OCI-LY7 (cell line): ENCODE measurements around the gene CDHR5. TPM values are rescaled to one million over a fixed set of nuclear protein-coding genes. Genes with fewer than 3 reads are reported as not detected.
"Not testable (repeated sequence)": the region's sequence is repeated elsewhere in the genome, so short reads cannot be mapped to it uniquely, and the experiment has no call there.

Source experiments
- BruUV-seq: library from RNA; stranded (reverse); fragments of 400-500 nt; replicated peaks from 2 replicates; lab custom pipeline; 2021; lab: Mats Ljungman, UMichigan
- CTCF ChIA-PET: fragments of 300-600 bp; sonication (Branson Sonifier 250); formaldehyde crosslinking; loops from one replicate; lab custom pipeline; 2022; ENCODE audit warnings: antibody characterized with exemption; ENCODE audit not compliant: unreplicated experiment; lab: Charles Lee
- POLR2A ChIA-PET: fragments of 300-600 bp; sonication (Branson Sonifier 250); formaldehyde crosslinking; loops from one replicate; lab custom pipeline; 2022; ENCODE audit warnings: antibody characterized with exemption; lab: Charles Lee
- DNase-seq: peaks from one replicate; pipeline ENCODE4 v3.0.0-alpha.2; 2015; ENCODE audit warnings: low spot score
- H2AFZ ChIP-seq: fragments of 200-600 bp; sonication (generic), shearing (Covaris generic); 2 replicates; pipeline ENCODE4 v1.6.1; 2014; ENCODE audit warnings: mild to moderate bottlenecking, antibody characterized with exemption, low read length, moderate library complexity
- H3K27ac ChIP-seq: fragments of 200-600 bp; sonication (generic); 2 replicates; pipeline ENCODE4 v1.5.1; 2014; ENCODE audit warnings: mixed run types, low read depth, mild to moderate bottlenecking, moderate library complexity, low read length, inconsistent platforms; ENCODE audit not compliant: poor library complexity, severe bottlenecking
- H3K36me3 ChIP-seq: fragments of 200-600 bp; sonication (generic); 2 replicates; pipeline ENCODE4 v1.6.1; 2014; ENCODE audit warnings: mild to moderate bottlenecking, antibody characterized with exemption, low read length, moderate library complexity, mixed read lengths; ENCODE audit not compliant: insufficient read depth
- H3K4me1 ChIP-seq: fragments of 200-600 bp; sonication (generic); 2 replicates; pipeline ENCODE4 v1.5.1; 2014; ENCODE audit warnings: mild to moderate bottlenecking, low read length; ENCODE audit not compliant: insufficient read depth, poor library complexity, severe bottlenecking
- H3K4me2 ChIP-seq: fragments of 200-600 bp; sonication (generic); 2 replicates; pipeline ENCODE4 v1.6.1; 2014; ENCODE audit warnings: mild to moderate bottlenecking, low read length
- H3K4me3 ChIP-seq: fragments of 200-600 bp; sonication (generic); 2 replicates; pipeline ENCODE4 v1.5.1; 2014; ENCODE audit warnings: mild to moderate bottlenecking, low read depth, low read length; ENCODE audit not compliant: poor library complexity, severe bottlenecking
- H3K79me2 ChIP-seq: fragments of 200-600 bp; sonication (generic); 2 replicates; pipeline ENCODE4 v1.6.1; 2016; ENCODE audit warnings: low read depth, mild to moderate bottlenecking, low read length, moderate library complexity, mixed read lengths; ENCODE audit not compliant: insufficient read depth
- H3K9me2 ChIP-seq: fragments of 200-600 bp; sonication (generic); 2 replicates; pipeline ENCODE4 v1.6.1; 2016; ENCODE audit warnings: mild to moderate bottlenecking, low read length, mixed read lengths; ENCODE audit not compliant: insufficient read depth
- H3K9me3 ChIP-seq: fragments of 200-600 bp; sonication (generic); 2 replicates; pipeline ENCODE4 v1.6.1; 2014; ENCODE audit warnings: mild to moderate bottlenecking, mixed run types, low read length, mixed read lengths
- H4K20me1 ChIP-seq: fragments of 200-600 bp; sonication (generic); 2 replicates; pipeline ENCODE4 v1.6.1; 2014; ENCODE audit warnings: mild to moderate bottlenecking, antibody characterized with exemption, low read length, moderate library complexity, mixed read lengths; ENCODE audit not compliant: insufficient read depth
- EZH2phosphoT487 ChIP-seq: fragments of 200-600 bp; sonication (generic); IDR thresholded peaks from 2 replicates; pipeline ENCODE4 v1.6.1; 2018; ENCODE audit warnings: low read depth, borderline replicate concordance, mild to moderate bottlenecking, mixed run types, antibody characterized with exemption, low read length, moderate library complexity, mixed read lengths
- intact Hi-C: fragments of 100-400 bp; cut with micrococcal nuclease; formaldehyde crosslinking; loops from one replicate; pipeline ENCODE4 v1.10.0; 2022; ENCODE audit not compliant: unreplicated experiment
- total RNA-seq, 2 experiments: library from RNA; depleted of rRNA in 1 of 2; stranded (reverse); fragments of >200 nt in 1 of 2; shearing (Covaris generic) in 1 of 2; gene quantifications; 2 replicates each; pipeline ENCODE4 v1.2.3, GENCODE V29; 2014 to 2022
- TF ChIP-seq, protein P1 (sequence below): fragments of 200-600 bp; sonication (generic); conservative IDR thresholded peaks from 2 replicates; pipeline ENCODE4 v1.5.1; 2014; ENCODE audit warnings: mild to moderate bottlenecking, antibody characterized with exemption, low read length, moderate library complexity, mixed read lengths

CDHR5 gene
- total RNA-seq, 2 experiments from 2014 or later, result not detected

DNA sequence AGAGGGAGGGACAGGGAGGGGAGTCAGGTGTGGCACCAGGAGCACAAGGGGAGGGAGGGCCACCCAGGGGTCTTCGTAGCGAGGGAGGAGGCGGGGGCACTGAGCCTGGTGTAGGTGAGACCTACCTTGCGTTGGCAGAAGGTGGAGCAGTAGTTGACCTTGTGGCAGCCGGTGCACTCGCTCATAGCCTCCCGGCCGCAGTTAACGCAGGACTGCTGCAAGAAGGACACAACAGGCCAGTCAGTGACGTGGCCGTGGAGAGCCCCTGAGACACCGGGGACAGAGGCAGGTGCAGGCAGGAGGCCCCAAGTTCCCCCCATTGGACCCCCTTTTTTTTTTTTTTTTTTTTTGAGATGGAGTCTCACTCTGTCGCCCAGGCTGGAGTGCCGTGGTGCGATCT, 29.1 kb upstream of the CDHR5 start:
- CTCF ChIA-PET, result no interaction called here
- intact Hi-C loops, result no loop called here
- POLR2A ChIA-PET, result no interaction called here

DNA sequence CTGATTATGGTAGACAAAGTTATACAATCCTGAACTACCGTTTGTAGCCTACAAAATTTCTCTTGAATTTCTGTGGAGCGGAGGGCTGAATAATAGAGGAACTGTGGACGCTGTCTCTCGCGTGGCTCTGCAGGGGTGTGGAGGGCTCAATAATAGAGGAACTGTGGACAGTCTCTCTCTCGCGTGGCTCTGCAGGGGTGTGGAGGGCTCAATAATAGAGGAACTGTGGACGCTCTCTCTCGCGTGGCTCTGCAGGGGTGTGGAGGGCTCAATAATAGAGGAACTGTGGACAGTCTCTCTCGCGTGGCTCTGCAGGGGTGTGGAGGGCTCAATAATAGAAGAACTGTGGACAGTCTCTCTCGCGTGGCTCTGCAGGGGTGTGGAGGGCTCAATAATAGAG, 28.4 kb upstream of the CDHR5 start:
- POLR2A ChIA-PET, DNase-seq, H3K4me3 ChIP-seq, intact Hi-C loops, BruUV-seq, H3K79me2 ChIP-seq, H3K27ac ChIP-seq, H2AFZ ChIP-seq, H3K4me2 ChIP-seq, H3K4me1 ChIP-seq, H4K20me1 ChIP-seq, H3K9me3 ChIP-seq, H3K9me2 ChIP-seq, CTCF ChIA-PET: not testable (repeated sequence)
- H3K36me3 ChIP-seq, result peaks cover 51% of the 10 kb centered on the region

More for the DNA sequence above, 29.1 kb upstream of the CDHR5 start:
- H3K4me1 ChIP-seq, result no peaks in the 10 kb centered on the region
- no peaks in the 10 kb centered on the region for H3K9me2 ChIP-seq
- no peak overlapping the region for H3K27ac ChIP-seq
- no TSS peak for BruUV-seq
- no peak for DNase-seq
- no peaks in the 10 kb centered on the region for H3K79me2 ChIP-seq
- H3K4me3 ChIP-seq, result no peak overlapping the region
- no peaks in the 10 kb centered on the region for H4K20me1 ChIP-seq
- TF ChIP-seq, protein P1, sequence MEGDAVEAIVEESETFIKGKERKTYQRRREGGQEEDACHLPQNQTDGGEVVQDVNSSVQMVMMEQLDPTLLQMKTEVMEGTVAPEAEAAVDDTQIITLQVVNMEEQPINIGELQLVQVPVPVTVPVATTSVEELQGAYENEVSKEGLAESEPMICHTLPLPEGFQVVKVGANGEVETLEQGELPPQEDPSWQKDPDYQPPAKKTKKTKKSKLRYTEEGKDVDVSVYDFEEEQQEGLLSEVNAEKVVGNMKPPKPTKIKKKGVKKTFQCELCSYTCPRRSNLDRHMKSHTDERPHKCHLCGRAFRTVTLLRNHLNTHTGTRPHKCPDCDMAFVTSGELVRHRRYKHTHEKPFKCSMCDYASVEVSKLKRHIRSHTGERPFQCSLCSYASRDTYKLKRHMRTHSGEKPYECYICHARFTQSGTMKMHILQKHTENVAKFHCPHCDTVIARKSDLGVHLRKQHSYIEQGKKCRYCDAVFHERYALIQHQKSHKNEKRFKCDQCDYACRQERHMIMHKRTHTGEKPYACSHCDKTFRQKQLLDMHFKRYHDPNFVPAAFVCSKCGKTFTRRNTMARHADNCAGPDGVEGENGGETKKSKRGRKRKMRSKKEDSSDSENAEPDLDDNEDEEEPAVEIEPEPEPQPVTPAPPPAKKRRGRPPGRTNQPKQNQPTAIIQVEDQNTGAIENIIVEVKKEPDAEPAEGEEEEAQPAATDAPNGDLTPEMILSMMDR, result no peak
- no peak for TF ChIP-seq EZH2phosphoT487
- H2AFZ ChIP-seq, result no peak overlapping the region
- H3K4me2 ChIP-seq, result no peak overlapping the region
- H3K36me3 ChIP-seq, result peaks cover 56% of the 10 kb centered on the region
- no peaks in the 10 kb centered on the region for H3K9me3 ChIP-seq

DNA sequence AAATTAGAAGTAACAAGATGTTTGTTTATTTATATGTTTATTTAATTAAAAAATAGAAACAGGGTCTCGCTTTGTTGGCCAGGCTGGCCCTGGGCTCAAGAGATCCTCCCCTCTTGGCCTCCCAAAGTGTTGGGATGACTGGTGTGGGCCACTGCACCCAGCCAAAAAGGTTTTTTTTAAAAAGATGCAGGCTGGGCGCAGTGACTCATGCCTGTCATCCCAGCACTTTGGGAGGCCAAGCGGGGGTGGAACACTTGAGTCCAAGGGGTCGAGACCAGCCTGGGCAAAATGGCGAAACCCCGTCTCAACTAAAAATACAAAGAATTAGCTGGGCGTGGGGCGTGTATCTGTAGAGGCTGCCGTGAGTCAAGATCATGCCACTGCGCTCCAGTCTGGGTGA, 25.7 kb upstream of the CDHR5 start:
- Histone ChIP-seq H3K9me3 (no peaks in the 10 kb centered on the region), H4K20me1 (no peaks in the 10 kb centered on the region), H3K4me2 (no peak overlapping the region), H2AFZ (no peak overlapping the region), H3K27ac (no peak overlapping the region), H3K4me3 (no peak overlapping the region), H3K36me3 (peaks cover 59% of the 10 kb centered on the region), H3K79me2 (no peaks in the 10 kb centered on the region), H3K9me2 (no peaks in the 10 kb centered on the region), H3K4me1 (no peaks in the 10 kb centered on the region)
- ChIA-PET CTCF (no interaction called here), POLR2A (interaction anchor here (0.6 kb wide), 1 partner anchor 45 kb away, joined by 3 read pairs; the partner anchor contains the start of gene TMEM80)
- BruUV-seq, result no TSS peak
- intact Hi-C loops, result no loop called here
- TF ChIP-seq, protein P1, result no peak
- TF ChIP-seq EZH2phosphoT487, result no peak
- DNase-seq, result no peak

DNA sequence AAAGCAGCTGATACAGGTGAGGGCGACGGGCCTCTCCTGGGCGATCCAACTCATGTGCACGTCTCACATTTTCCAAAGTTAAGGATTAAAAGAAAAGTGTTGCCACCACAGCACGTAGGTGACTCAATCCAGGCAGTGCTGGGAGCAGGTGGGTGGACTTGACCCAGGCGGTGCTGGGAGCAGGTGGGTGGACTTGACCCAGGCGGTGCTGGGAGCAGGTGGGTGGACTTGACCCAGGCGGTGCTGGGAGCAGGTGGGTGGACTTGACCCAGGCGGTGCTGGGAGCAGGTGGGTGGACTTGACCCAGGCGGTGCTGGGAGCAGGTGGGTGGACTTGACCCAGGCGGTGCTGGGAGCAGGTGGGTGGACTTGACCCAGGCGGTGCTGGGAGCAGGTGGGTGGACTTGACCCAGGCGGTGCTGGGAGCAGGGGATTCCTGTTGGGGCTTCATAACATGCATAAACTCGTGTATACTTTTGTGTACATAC, 23.0 kb upstream of the CDHR5 start:
- DNase-seq, H4K20me1 ChIP-seq, H3K9me3 ChIP-seq, H3K4me3 ChIP-seq, H3K9me2 ChIP-seq, H2AFZ ChIP-seq, CTCF ChIA-PET, H3K27ac ChIP-seq, H3K4me2 ChIP-seq, intact Hi-C loops, BruUV-seq, H3K4me1 ChIP-seq, POLR2A ChIA-PET, H3K79me2 ChIP-seq: not testable (repeated sequence)
- H3K36me3 ChIP-seq, result peaks cover 65% of the 10 kb centered on the region
